ENCODE measurements around the gene TEX55.
"Not testable (repeated sequence)": the region's sequence is repeated elsewhere in the genome, so short reads cannot be mapped to it uniquely, and the experiment has no call there.

The TEX55 gene

GRCh38 chr3:119145500-119146167 is at the start of gene TEX55:
TSS of gene TEX55 (plus strand) at chr3:119146165. CDS start at chr3:119146190, 25 bp downstream.
- peak in 1 of 2 experiments; percentile 5 for DNase-seq

GRCh38 chr3:119098003-119098402 is 48.0 kb upstream of the TEX55 start:
- DNase-seq = no peak

- no peak for DNase-seq
Measured at GRCh38 chr3:119098619-119099222, 47.2 kb upstream of the TEX55 start.

- no peak for DNase-seq
Measured at GRCh38 chr3:119099785-119100184, 46.2 kb upstream of the TEX55 start.

GRCh38 chr3:119104031-119104430 is 41.9 kb upstream of the TEX55 start:
- DNase-seq = no peak

- DNase-seq = not testable (repeated sequence)
Measured at GRCh38 chr3:119118330-119118729, 27.6 kb upstream of the TEX55 start.

GRCh38 chr3:119120480-119120879 is 25.5 kb upstream of the TEX55 start:
- no peak for DNase-seq

- no peak for DNase-seq
Measured at GRCh38 chr3:119122350-119122749, 23.6 kb upstream of the TEX55 start.

GRCh38 chr3:119125342-119125741 is 20.6 kb upstream of the TEX55 start:
- no peak for DNase-seq

GRCh38 chr3:119125742-119126504 is 20.0 kb upstream of the TEX55 start:
- DNase-seq = no peak

- DNase-seq = not testable (repeated sequence)
Measured at GRCh38 chr3:119130291-119130690, 15.7 kb upstream of the TEX55 start.

- DNase-seq = not testable (repeated sequence)
Measured at GRCh38 chr3:119132291-119132690, 13.7 kb upstream of the TEX55 start.

GRCh38 chr3:119139360-119139759 is 6.6 kb upstream of the TEX55 start:
- not testable (repeated sequence) for DNase-seq

GRCh38 chr3:119140466-119140865 is 5.5 kb upstream of the TEX55 start:
- DNase-seq = no peak

GRCh38 chr3:119145128-119145499 is 851 bp upstream of the TEX55 start:
- DNase-seq = no peak

GRCh38 chr3:119146578-119147375 is 812 bp downstream of the TEX55 start:
- DNase-seq = no peak

- no peak for DNase-seq
Measured at GRCh38 chr3:119147494-119147893, 1.5 kb downstream of the TEX55 start.

GRCh38 chr3:119148493-119149180 is 2.7 kb downstream of the TEX55 start:
- no peak for DNase-seq

GRCh38 chr3:119149484-119149883 is 3.5 kb downstream of the TEX55 start:
- no peak for DNase-seq

- no peak for DNase-seq
Measured at GRCh38 chr3:119156868-119157267, 10.9 kb downstream of the TEX55 start.

GRCh38 chr3:119157971-119158370 is 12.0 kb downstream of the TEX55 start:
- no peak for DNase-seq

GRCh38 chr3:119160361-119160760 is 14.4 kb downstream of the TEX55 start:
- DNase-seq = no peak

- no peak for DNase-seq
Measured at GRCh38 chr3:119160815-119161214, 14.8 kb downstream of the TEX55 start.

All from activated CD4-positive, alpha-beta T cell treated with anti-CD3 and anti-CD28 coated beads, Interleukin-2, amount 50 U/mL, for 48 hours (primary cell).